OCI-LY1 (cell line): ENCODE results near the gene MINK1.

Experiments
- H2AFZ ChIP-seq: fragments of 200-600 bp; sonication (generic), shearing (Covaris generic); 2 replicates; pipeline ENCODE4 v1.6.0; 2014; ENCODE audit warnings: antibody characterized with exemption, mild to moderate bottlenecking, low read length
- H3F3A ChIP-seq: fragments of 200-600 bp; sonication (generic), shearing (Covaris generic); 2 replicates; pipeline ENCODE4 v1.6.0; 2014; ENCODE audit warnings: mild to moderate bottlenecking, antibody characterized with exemption, low read length, moderate library complexity; ENCODE audit not compliant: insufficient read depth
- H3K27ac ChIP-seq: fragments of 200-600 bp; sonication (generic); 2 replicates; pipeline ENCODE4 v1.5.1; 2014; ENCODE audit warnings: low read length, mixed run types, mild to moderate bottlenecking, low read depth; ENCODE audit not compliant: poor library complexity, severe bottlenecking
- H3K27me3 ChIP-seq: fragments of 200-600 bp; sonication (generic); 2 replicates; pipeline ENCODE4 v1.6.0; 2014; ENCODE audit warnings: antibody characterized with exemption, mild to moderate bottlenecking, low read length, moderate library complexity; ENCODE audit not compliant: insufficient read depth
- H3K36me3 ChIP-seq: fragments of 200-600 bp; sonication (generic); 2 replicates; pipeline ENCODE4 v1.6.1; 2014; ENCODE audit warnings: mild to moderate bottlenecking, antibody characterized with exemption, low read length, moderate library complexity, mixed read lengths; ENCODE audit not compliant: insufficient read depth
- H3K4me1 ChIP-seq: fragments of 200-600 bp; sonication (generic); 2 replicates; pipeline ENCODE4 v1.5.1; 2014; ENCODE audit warnings: mild to moderate bottlenecking, low read length, moderate library complexity; ENCODE audit not compliant: insufficient read depth, severe bottlenecking
- H3K4me2 ChIP-seq: fragments of 200-600 bp; sonication (generic), shearing (Covaris generic); 2 replicates; pipeline ENCODE4 v1.6.1; 2014; ENCODE audit warnings: low read length
- H3K4me3 ChIP-seq: fragments of 200-600 bp; sonication (generic); 2 replicates; pipeline ENCODE4 v1.5.1; 2014; ENCODE audit warnings: low read length, low read depth, mild to moderate bottlenecking, mixed read lengths; ENCODE audit not compliant: poor library complexity, severe bottlenecking
- H3K79me2 ChIP-seq: fragments of 200-600 bp; shearing (Covaris generic); 2 replicates; pipeline ENCODE4 v1.6.1; 2016; ENCODE audit warnings: mixed run types, low read length, mixed read lengths; ENCODE audit not compliant: insufficient read depth
- H3K9ac ChIP-seq: fragments of 200-600 bp; sonication (generic), shearing (Covaris generic); 2 replicates; pipeline ENCODE4 v1.6.1; 2014; ENCODE audit warnings: mild to moderate bottlenecking, low read length, mixed read lengths
- H3K9me2 ChIP-seq: fragments of 200-600 bp; sonication (generic), shearing (Covaris generic); 2 replicates; pipeline ENCODE4 v1.6.1; 2014; ENCODE audit warnings: low read depth, mild to moderate bottlenecking, low read length, mixed read lengths
- H3K9me3 ChIP-seq: fragments of 200-600 bp; shearing (Covaris generic); 2 replicates; pipeline ENCODE4 v1.6.1; 2014; ENCODE audit warnings: low read length, mixed read lengths
- H4K20me1 ChIP-seq: fragments of 200-600 bp; sonication (generic), shearing (Covaris generic); 2 replicates; pipeline ENCODE4 v1.6.0; 2016; ENCODE audit warnings: mild to moderate bottlenecking, low read length; ENCODE audit not compliant: insufficient read depth
- EZH2 ChIP-seq: fragments of 200-600 bp; sonication (generic), shearing (Covaris generic); IDR thresholded peaks from 2 replicates; pipeline ENCODE4 v1.8.0; 2017; ENCODE audit warnings: borderline replicate concordance, mixed run types, mild to moderate bottlenecking, antibody characterized with exemption, low read length, moderate library complexity, mixed read lengths
- TF ChIP-seq, protein P1 (sequence below): fragments of 200-600 bp; sonication (generic), shearing (Covaris generic); IDR thresholded peaks from 2 replicates; pipeline ENCODE4 v1.5.1; 2017; ENCODE audit warnings: mild to moderate bottlenecking, antibody characterized with exemption, low read length, moderate library complexity, mixed read lengths

The MINK1 gene

DNA sequence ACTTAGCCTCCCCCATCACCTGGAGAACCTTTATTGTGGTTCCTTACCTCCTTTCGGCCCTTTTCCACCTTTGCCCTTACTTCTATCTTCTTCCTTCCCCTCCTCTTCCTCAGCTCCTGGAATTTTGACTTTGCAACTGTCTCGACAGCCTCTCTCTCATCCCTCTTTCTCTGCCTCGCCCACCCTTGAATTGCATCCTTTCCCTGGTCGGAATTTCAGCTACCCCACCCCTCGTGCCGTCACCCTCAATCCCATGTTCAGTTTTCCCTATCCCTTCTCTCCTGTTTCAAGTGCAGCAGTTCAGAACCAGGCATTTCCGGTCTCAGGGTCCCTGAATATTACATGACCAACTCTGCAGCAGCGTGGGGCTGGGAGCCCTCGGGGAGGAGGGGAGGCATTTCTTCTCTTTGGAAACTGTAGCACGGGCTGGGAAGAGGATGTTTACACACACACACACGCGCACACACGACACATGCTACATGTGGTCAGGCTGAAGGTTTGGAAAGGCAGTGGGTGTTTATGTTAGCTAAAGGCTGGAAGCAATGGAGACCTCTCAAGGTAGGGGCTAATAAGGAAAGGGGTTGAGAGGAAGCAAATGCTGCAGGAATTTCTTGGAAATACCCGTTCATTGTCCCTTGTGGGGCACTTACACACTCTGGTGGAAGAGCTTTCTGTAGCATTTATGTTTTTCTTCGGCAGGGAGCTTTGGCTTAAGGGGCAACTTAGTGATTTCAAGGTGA is 971 bp downstream of the MINK1 start:
- Histone ChIP-seq H2AFZ (no peak overlapping the region), H3K27me3 (no peaks in the 10 kb centered on the region), H3K27ac (no peak overlapping the region), H3K9me2 (no peaks in the 10 kb centered on the region), H4K20me1 (no peaks in the 10 kb centered on the region), H3K4me1 (peaks cover 24% of the 10 kb centered on the region), H3K79me2 (no peaks in the 10 kb centered on the region; the same call in 1 of the 2 replicates), H3F3A (no peaks in the 10 kb centered on the region), H3K9me3 (no peaks in the 10 kb centered on the region), H3K4me2 (peak overlapping the region; percentile 100), H3K4me3 (peak overlapping the region; percentile 96), H3K36me3 (peaks cover 9% of the 10 kb centered on the region; the same call in 1 of the 2 replicates), H3K9ac (peak overlapping the region; percentile 94)
- no peak for TF ChIP-seq EZH2
- TF ChIP-seq, protein P1, sequence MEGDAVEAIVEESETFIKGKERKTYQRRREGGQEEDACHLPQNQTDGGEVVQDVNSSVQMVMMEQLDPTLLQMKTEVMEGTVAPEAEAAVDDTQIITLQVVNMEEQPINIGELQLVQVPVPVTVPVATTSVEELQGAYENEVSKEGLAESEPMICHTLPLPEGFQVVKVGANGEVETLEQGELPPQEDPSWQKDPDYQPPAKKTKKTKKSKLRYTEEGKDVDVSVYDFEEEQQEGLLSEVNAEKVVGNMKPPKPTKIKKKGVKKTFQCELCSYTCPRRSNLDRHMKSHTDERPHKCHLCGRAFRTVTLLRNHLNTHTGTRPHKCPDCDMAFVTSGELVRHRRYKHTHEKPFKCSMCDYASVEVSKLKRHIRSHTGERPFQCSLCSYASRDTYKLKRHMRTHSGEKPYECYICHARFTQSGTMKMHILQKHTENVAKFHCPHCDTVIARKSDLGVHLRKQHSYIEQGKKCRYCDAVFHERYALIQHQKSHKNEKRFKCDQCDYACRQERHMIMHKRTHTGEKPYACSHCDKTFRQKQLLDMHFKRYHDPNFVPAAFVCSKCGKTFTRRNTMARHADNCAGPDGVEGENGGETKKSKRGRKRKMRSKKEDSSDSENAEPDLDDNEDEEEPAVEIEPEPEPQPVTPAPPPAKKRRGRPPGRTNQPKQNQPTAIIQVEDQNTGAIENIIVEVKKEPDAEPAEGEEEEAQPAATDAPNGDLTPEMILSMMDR: no peak

DNA sequence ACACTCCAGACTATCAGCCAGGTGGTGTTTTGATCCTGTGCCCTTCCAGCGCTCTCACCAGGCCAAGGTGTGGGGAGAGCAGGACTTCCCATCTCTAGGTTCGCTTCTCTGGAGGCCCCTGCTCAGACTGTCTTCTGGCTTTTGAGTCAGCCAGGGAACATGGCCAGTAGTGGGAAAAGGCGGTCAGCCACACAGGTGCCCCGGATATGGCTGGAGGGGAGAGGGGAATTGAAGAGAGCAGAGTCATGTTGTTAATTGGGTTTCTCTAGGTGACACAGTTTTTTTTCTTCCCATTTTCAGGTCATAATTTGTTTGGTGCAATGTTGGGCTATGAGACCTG is 1.5 kb downstream of the MINK1 start:
- Histone ChIP-seq H3K4me2 (peak overlapping the region; percentile 100), H3K27ac (no peak overlapping the region), H3K9me3 (no peaks in the 10 kb centered on the region), H3F3A (no peaks in the 10 kb centered on the region), H3K27me3 (no peaks in the 10 kb centered on the region), H3K9ac (peak overlapping the region; percentile 94; the same call in 1 of the 2 replicates), H3K9me2 (no peaks in the 10 kb centered on the region), H3K79me2 (no peaks in the 10 kb centered on the region; the same call in 1 of the 2 replicates), H3K4me3 (peak overlapping the region; percentile 96), H2AFZ (no peak overlapping the region), H3K4me1 (peaks cover 24% of the 10 kb centered on the region), H3K36me3 (peaks cover 9% of the 10 kb centered on the region; the same call in 1 of the 2 replicates), H4K20me1 (no peaks in the 10 kb centered on the region)
- TF ChIP-seq, protein P1: no peak
- no peak for TF ChIP-seq EZH2

DNA sequence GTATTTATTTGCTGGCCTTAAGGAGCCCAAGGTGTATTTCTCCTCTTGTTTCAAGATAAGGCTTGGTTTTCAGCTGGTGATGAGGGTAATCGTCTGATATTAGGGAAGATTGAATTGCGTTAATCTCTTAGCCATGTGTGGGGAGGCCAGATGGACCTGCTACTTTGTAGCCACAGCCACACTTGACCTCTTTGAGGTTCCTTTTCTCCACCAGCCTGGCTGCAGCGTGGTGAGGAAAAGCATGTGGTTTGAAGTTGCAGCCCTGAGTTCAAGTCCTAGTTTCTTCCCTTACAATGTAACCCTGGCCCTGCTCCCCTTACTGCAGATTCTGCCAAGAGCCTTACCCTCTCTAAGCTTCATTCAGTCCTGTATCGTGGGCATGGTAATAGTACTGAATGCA is 3.1 kb downstream of the MINK1 start:
- TF ChIP-seq, protein P1: no peak
- no peak for TF ChIP-seq EZH2
- Histone ChIP-seq H3K9me3 (no peaks in the 10 kb centered on the region), H3K4me2 (no peak overlapping the region), H2AFZ (no peak overlapping the region), H3K36me3 (peaks cover 9% of the 10 kb centered on the region; the same call in 1 of the 2 replicates), H4K20me1 (no peaks in the 10 kb centered on the region; the same call in 1 of the 2 replicates), H3K27me3 (no peaks in the 10 kb centered on the region), H3F3A (no peaks in the 10 kb centered on the region), H3K9me2 (no peaks in the 10 kb centered on the region), H3K79me2 (no peaks in the 10 kb centered on the region; the same call in 1 of the 2 replicates), H3K27ac (peak overlapping the region; percentile 7), H3K4me3 (no peak overlapping the region), H3K4me1 (peaks cover 24% of the 10 kb centered on the region), H3K9ac (no peak overlapping the region; the same call in 1 of the 2 replicates)
